Stimulated activated effector memory CD8-positive, alpha-beta T cell treated with anti-CD3 and anti-CD28 coated beads, Interleukin-12 subunit alpha, Interleukin-12 subunit beta, amount 100 ng/mL, for 72 hours (primary cell): ENCODE data around the gene SRC.
"Not testable (repeated sequence)": the region's sequence is repeated elsewhere in the genome, so short reads cannot be mapped to it uniquely, and the experiment has no call there.

Experiments used
- ATAC-seq: fragments of 150-1000 bp; cut with Tn5 transposase; 2 replicates; pipeline ENCODE4 v1.10.0; 2021
- DNase-seq, 2 donors: peaks; one replicate each; pipeline ENCODE4 v3.0.0; 2021 to 2022; ENCODE audit warnings: low spot score in 2 of 2
- H3K27ac Mint-ChIP-seq: one replicate; pipeline ENCODE4 v1.8.0; 2022; ENCODE audit warnings: mild to moderate bottlenecking, mixed read lengths
- H3K36me3 Mint-ChIP-seq: one replicate; pipeline ENCODE4 v1.8.0; 2022; ENCODE audit warnings: mild to moderate bottlenecking, mixed read lengths
- H3K4me1 Mint-ChIP-seq: one replicate; pipeline ENCODE4 v1.8.0; 2022; ENCODE audit warnings: mixed read lengths
- H3K4me3 Mint-ChIP-seq: one replicate; pipeline ENCODE4 v1.8.0; 2022; ENCODE audit warnings: mild to moderate bottlenecking, mixed read lengths
- H3K9me3 Mint-ChIP-seq: one replicate; pipeline ENCODE4 v1.8.0; 2022; ENCODE audit warnings: mixed read lengths

The SRC gene

DNA sequence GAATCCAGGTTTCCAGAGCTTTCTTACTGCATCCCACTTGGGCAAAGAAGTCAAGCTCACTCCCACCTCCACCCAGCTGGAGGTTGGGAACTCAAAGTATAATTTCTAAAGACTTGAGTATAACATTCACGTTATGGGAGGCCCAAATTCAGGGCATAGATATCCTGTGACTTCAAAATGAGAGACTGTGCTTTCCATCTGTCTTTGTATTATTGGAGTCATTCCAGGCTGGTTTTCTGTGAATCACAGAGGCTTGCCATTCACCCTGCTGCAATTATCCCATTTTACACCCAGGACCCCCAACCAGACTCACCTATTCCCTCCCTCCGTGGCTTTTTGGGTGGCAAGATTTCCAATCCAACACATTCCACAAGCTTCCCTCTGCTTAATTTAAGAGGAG is 19.3 kb upstream of the SRC start:
- ATAC-seq = no peak
- Mint-ChIP-seq H3K36me3 (no peaks in the 10 kb centered on the region), H3K4me1 (no peaks in the 10 kb centered on the region), H3K9me3 (no peaks in the 10 kb centered on the region), H3K27ac (no peak overlapping the region), H3K4me3 (no peak overlapping the region)
- no peak for DNase-seq

DNA sequence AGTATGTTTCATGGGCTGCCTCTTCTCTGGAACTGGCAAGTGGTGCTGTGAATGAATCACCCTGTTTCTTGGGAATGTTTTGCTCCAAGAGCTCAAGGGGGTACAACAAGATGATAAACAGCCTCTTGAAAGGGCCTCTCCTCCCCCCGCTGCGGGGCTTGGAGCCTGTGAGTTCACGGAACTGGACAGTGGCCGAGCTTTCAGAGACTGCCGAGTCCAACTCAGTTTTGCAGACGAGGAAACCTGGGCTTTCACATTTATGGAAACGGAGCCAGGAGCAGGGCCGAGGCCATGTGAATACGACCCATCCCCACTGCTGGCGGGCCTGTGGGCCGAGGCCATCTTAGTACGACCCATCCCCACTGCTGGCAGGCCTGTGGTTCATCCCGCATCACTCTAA is 18.2 kb upstream of the SRC start:
- no peak overlapping the region for H3K4me3 Mint-ChIP-seq
- no peak overlapping the region for H3K27ac Mint-ChIP-seq
- no peaks in the 10 kb centered on the region for H3K36me3 Mint-ChIP-seq
- no peaks in the 10 kb centered on the region for H3K4me1 Mint-ChIP-seq
- DNase-seq (no peak), ATAC-seq (no peak)
- H3K9me3 Mint-ChIP-seq = no peaks in the 10 kb centered on the region

DNA sequence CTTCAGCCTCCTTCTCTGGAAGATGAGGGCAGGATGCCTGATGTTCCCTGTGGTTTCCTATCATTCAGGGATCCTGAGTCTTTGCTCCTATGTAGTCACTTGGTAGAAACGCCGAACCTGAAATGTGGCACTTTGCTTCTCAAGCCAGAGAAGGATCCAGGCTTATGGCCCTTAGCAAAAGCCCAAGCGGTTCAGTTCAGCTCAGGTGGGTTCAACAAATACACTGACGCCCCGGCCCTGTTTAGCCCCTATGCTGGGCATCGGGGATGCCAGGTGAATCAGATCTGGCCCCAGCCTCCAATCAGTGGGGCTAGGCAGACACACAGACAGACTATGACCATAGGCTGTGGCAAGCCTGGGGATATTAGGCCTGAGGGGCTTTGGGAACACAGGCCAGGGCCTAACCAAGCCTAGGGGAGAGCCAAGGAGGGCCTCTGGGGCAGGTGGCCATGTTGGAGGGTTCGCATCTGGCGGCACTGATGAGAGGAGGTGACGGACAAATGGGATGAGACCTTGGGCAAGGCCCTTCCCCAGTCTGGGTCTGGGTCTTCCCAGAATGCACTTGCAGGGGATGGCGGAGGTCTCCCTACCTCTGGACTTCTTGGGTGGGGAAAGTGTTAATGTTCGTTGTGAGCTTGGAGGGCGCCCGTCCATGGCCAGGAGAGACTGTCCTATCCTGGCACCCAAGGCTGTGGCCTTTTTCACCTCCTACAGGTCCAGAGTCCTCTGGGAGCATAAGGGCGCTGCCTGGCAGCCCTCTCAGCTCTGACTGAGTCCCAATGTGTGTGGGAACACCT is 17.6 kb upstream of the SRC start:
- Mint-ChIP-seq H3K4me3 (no peak overlapping the region), H3K36me3 (no peaks in the 10 kb centered on the region), H3K27ac (no peak overlapping the region), H3K4me1 (no peaks in the 10 kb centered on the region), H3K9me3 (no peaks in the 10 kb centered on the region)
- DNase-seq = no peak
- ATAC-seq = no peak

- Mint-ChIP-seq H3K4me3 (no peak overlapping the region), H3K36me3 (no peaks in the 10 kb centered on the region), H3K4me1 (no peaks in the 10 kb centered on the region), H3K9me3 (no peaks in the 10 kb centered on the region), H3K27ac (no peak overlapping the region)
- ATAC-seq (no peak), DNase-seq (no peak)
Measured at GRCh38 chr20:37329481-37330165, 16.3 kb upstream of the SRC start.

DNA sequence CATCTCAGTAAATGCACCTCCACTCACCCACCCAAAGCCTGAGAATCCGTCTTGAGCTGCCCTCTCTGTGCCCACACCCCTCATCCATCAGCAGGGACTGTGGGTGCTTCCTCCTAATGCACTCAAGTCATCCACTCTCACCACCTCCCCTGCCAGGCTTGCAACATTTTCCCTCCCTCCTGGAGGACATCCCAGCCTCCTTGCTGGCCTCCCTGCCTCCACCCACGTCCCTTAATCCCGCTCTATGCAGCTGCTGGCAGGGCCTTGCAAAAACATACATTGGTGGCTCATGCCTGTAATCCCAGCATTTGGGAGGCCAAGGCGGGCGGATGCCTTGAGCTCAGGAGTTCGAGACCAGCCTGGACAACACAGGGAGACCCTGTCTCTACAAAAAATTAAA is 15.6 kb upstream of the SRC start:
- no peaks in the 10 kb centered on the region for H3K9me3 Mint-ChIP-seq
- no peaks in the 10 kb centered on the region for H3K36me3 Mint-ChIP-seq
- no peaks in the 10 kb centered on the region for H3K4me1 Mint-ChIP-seq
- ATAC-seq (no peak), DNase-seq (no peak)
- no peak overlapping the region for H3K4me3 Mint-ChIP-seq
- H3K27ac Mint-ChIP-seq = no peak overlapping the region

DNA sequence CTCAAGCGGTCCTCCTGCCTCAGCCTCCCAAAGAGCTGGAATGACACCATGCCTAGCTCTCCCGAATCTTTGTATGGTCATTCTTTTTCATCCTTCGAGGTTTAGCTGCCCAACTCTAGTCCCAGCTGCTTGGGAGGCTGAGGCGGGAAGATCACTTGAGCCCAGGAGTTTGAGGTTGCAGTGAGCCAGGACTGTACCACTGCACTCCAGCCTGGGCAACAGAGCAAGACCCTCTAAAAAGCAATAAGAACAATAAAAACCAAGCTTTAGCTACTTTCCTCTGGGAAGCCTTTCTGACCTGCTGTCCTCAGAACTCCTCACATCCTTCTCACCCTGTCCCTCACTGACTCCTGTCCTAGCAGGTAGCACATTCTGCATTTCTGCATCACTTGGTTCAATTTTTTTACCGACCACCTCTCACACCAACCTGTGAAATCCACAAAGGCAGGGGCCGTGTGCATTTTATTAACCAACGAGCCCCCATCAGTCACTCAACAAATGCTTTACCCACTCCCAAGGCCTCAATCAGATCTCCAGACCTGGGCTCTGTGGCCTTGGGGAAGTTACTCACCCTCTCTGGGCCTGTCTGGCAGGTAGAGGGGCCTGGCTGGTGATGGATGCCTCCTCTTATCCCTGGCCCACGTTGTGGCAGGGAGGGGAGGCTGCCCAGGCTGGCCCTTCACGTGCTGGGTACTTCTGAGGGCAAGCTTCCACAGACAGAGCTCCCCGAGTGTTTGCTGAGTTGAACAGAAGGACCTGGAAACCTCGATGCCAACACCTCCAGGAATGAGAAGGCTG is 14.7 kb upstream of the SRC start:
- Mint-ChIP-seq H3K27ac (no peak overlapping the region), H3K4me3 (no peak overlapping the region), H3K36me3 (no peaks in the 10 kb centered on the region), H3K9me3 (no peaks in the 10 kb centered on the region), H3K4me1 (peaks cover 8% of the 10 kb centered on the region)
- DNase-seq = no peak
- ATAC-seq = no peak

- no peak for DNase-seq
- Mint-ChIP-seq H3K4me3 (no peak overlapping the region), H3K9me3 (no peaks in the 10 kb centered on the region), H3K4me1 (peaks cover 21% of the 10 kb centered on the region), H3K27ac (peak overlapping the region; percentile 51), H3K36me3 (no peaks in the 10 kb centered on the region)
- ATAC-seq = no peak
Measured at GRCh38 chr20:37333130-37333847, 12.7 kb upstream of the SRC start.

GRCh38 chr20:37333848-37334318 is 12.1 kb upstream of the SRC start:
- ATAC-seq (no peak), DNase-seq (no peak)
- Mint-ChIP-seq H3K9me3 (no peaks in the 10 kb centered on the region), H3K27ac (no peak overlapping the region), H3K4me1 (peaks cover 21% of the 10 kb centered on the region), H3K36me3 (no peaks in the 10 kb centered on the region), H3K4me3 (no peak overlapping the region)

DNA sequence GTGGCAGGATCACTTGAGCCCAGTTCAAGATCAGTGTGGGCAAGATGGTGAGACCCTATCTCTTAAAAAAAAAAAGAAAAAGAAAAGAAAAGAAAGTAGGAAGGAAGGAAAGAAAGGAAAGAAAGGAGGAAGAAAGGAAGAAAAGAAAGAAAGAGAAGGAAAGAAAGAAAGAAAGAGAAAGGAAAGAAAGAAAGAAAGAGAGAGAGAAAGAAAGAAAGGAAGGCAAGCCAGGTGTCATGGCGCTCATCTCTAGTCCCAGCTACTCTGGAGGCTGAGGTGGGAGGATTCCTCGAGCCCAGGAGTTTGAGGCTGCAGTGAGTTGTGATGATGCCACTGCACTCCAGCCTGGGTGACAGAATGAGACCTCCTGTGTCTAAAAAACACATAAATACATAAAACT is 11.5 kb upstream of the SRC start:
- Mint-ChIP-seq H3K9me3 (no peaks in the 10 kb centered on the region), H3K4me1 (peaks cover 21% of the 10 kb centered on the region), H3K27ac (no peak overlapping the region), H3K36me3 (no peaks in the 10 kb centered on the region), H3K4me3 (no peak overlapping the region)
- DNase-seq = no peak
- ATAC-seq = no peak

GRCh38 chr20:37335642-37336368 is 10.1 kb upstream of the SRC start:
- Mint-ChIP-seq H3K4me3 (peak overlapping the region; percentile 70), H3K9me3 (no peaks in the 10 kb centered on the region), H3K36me3 (no peaks in the 10 kb centered on the region), H3K27ac (peak overlapping the region; percentile 88), H3K4me1 (peaks cover 21% of the 10 kb centered on the region)
- DNase-seq = no peak
- ATAC-seq = peak; percentile 2

DNA sequence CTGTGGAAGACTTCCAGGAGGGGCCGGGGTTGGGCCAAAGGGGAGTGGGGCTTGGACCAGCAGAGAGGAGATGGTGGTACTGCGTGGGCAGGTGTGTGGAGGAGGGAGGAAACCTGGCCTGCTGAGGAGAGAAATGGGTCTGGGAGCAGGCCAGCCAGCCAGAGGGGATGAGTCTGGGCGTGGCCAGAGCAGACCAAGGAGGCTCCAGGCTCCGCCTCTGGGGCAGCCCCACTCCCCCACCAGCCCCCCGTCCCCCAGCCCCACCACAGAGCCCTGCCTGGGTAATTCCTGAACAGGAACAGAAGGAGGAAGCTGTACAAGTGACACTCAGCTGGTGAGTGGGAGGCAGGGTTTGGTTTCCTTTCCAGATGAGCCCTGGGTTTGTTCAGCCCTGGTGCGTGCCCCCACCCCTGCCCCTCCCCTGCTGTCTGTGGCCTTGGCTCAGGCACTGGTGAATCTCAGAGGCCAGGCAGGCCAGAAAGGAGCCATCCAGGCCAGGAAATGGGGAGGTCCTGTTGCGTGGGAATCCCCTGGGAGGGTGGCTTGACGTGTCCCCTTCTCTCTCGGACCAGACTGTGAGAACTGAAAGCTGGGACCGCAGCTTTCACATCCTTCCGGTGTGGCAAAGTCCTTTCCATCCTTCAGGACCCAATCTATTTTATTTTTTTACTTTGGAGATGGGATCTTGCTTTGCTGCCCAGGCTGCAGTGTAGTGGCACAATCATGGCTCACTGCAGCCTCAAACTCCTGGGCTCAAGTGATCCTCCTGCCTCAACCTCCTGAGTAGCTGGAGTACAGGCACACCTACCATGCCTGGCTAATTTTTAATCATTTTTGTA is 9.4 kb upstream of the SRC start:
- DNase-seq (peak in 1 of 2 donors; percentile 68), ATAC-seq (peak; percentile 86)
- peak overlapping the region; percentile 88 for H3K27ac Mint-ChIP-seq
- H3K9me3 Mint-ChIP-seq = no peaks in the 10 kb centered on the region
- H3K4me3 Mint-ChIP-seq = peak overlapping the region; percentile 70
- peaks cover 21% of the 10 kb centered on the region for H3K4me1 Mint-ChIP-seq
- H3K36me3 Mint-ChIP-seq = no peaks in the 10 kb centered on the region

DNA sequence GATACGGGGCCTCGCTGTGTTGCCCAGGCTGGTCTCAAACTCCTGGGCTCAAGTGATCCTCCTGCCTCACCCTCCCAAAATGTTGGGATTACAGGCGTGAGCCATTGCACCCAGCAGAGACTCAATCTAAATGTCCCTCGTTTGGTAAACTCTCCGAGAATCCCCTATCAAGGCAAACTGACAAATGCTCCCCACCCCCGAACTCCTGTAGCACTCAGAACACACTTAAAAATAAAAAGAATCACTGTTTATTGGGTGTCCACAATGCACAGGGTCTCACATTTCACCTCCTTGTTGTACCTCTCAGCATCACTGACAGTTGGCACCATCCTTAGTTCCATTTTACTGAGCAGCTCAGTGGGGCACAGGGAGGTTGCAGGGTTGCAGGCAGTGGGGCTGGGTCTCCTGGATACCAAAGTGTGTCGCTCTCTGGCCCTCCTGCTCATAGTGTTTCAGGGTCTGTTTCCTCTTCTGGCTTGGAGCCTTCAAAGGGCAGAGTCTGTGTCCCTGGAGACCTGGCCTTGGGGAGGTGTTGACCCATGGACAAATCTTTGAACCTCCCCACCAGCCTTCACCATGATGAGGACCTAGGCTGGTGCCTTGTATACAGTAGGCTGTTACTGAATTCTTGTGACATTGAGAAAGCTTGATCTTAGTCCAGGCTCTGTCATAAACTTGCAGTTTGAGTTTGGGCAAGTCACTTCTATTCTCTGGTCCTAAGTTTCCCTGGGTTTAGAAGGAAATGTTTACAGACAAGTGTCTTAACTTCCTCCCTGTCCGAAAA is 8.5 kb upstream of the SRC start:
- peaks cover 21% of the 10 kb centered on the region for H3K4me1 Mint-ChIP-seq
- DNase-seq = no peak
- no peaks in the 10 kb centered on the region for H3K9me3 Mint-ChIP-seq
- peak overlapping the region; percentile 70 for H3K4me3 Mint-ChIP-seq
- peak overlapping the region; percentile 88 for H3K27ac Mint-ChIP-seq
- no peaks in the 10 kb centered on the region for H3K36me3 Mint-ChIP-seq
- no peak for ATAC-seq

DNA sequence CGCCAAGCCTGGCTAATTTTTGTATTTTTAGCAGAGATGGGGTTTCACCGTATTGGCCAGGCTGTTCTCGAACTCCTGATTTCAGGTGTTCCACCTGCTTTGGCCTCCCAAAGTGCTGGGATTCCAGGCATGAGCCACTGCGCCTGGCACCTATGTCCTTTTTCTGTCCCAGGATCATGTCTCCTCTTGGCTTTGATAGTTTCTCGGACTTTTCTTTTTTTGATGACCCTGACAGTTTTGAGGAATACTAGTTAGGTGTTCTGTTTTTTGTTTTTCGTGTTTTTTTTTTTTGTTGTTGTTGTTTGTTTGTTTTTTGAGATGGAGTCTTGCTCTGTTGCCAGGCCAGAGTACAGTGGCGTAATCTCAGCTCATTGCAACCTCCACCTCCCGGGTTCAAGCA is 7.6 kb upstream of the SRC start:
- not testable (repeated sequence) for H3K36me3 Mint-ChIP-seq, H3K4me3 Mint-ChIP-seq, H3K27ac Mint-ChIP-seq, ATAC-seq, DNase-seq, H3K9me3 Mint-ChIP-seq
- H3K4me1 Mint-ChIP-seq = peaks cover 23% of the 10 kb centered on the region
